GM18870 (cell line): ENCODE data around the gene GTF3C5.

Experiments used
- ATAC-seq: cut with Tn5 transposase; IDR thresholded peaks from one replicate; pipeline ENCODE4 v1.9.1; 2021; ENCODE audit warnings: moderate library complexity; ENCODE audit not compliant: unreplicated experiment

The GTF3C5 gene

GRCh38 chr9:133104718-133105460 is 74.1 kb downstream of the GTF3C5 start:
- no peak for ATAC-seq

GRCh38 chr9:133105461-133105770 is 74.6 kb downstream of the GTF3C5 start:
- ATAC-seq = no peak

GRCh38 chr9:133106511-133107244 is 75.9 kb downstream of the GTF3C5 start:
- ATAC-seq = no peak

- ATAC-seq = no peak
Measured at GRCh38 chr9:133107245-133107722, 76.5 kb downstream of the GTF3C5 start.
